Skeletal muscle satellite cell (primary cell): ENCODE data around the gene COP1.

ENCODE experiments used
- H3K27me3 ChIP-seq: 2 replicates; pipeline ENCODE4 v1.7.0; 2013; ENCODE audit warnings: low read length; ENCODE audit not compliant: control insufficient read depth, insufficient read depth
- H3K36me3 ChIP-seq: 2 replicates; pipeline ENCODE4 v1.7.0; 2013; ENCODE audit warnings: mild to moderate bottlenecking, control low read depth, low read length; ENCODE audit not compliant: insufficient read depth
- H3K4me1 ChIP-seq: 2 replicates; pipeline ENCODE4 v1.7.0; 2013; ENCODE audit warnings: low read length; ENCODE audit not compliant: control insufficient read depth, insufficient read depth
- H3K4me2 ChIP-seq: 2 replicates; pipeline ENCODE4 v1.7.0; 2013; ENCODE audit warnings: mild to moderate bottlenecking, low read length
- H3K4me3 ChIP-seq: 2 replicates; pipeline ENCODE4 v1.7.0; 2013; ENCODE audit warnings: low read length
- H3K9ac ChIP-seq: 2 replicates; pipeline ENCODE4 v1.7.0; 2013; ENCODE audit warnings: mild to moderate bottlenecking, low read depth, low read length, moderate library complexity
- H3K9me3 ChIP-seq: replicated peaks from 2 replicates; pipeline ENCODE4 v1.7.0; 2013; ENCODE audit warnings: mild to moderate bottlenecking, control low read depth, low read length

COP1 gene

DNA sequence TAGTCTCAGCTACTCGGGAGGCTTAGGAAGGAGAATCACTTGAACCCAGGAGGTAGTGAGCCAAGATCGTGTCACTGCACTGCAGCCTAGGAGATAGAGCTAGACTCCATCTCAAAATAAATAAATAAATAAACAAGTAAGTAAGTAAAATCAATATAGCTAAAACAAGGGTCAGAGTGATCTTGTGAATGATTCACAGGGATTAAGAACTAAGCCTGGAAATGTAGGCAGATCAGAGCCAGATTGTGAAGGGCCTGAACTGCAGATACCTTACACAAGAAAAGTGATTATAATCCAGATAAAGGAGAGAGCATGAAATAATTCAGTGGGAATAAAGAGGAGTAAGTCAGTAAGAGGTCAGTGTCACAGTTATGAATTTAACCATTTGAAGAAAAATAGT lies 41.5 kb downstream of the COP1 start:
- H3K4me2 ChIP-seq, result no peak overlapping the region
- no peak overlapping the region for H3K4me3 ChIP-seq
- no peaks in the 10 kb centered on the region for H3K9me3 ChIP-seq
- no peaks in the 10 kb centered on the region for H3K4me1 ChIP-seq
- H3K27me3 ChIP-seq, result no peaks in the 10 kb centered on the region
- peaks cover 23% of the 10 kb centered on the region for H3K36me3 ChIP-seq
- no peak overlapping the region for H3K9ac ChIP-seq

DNA sequence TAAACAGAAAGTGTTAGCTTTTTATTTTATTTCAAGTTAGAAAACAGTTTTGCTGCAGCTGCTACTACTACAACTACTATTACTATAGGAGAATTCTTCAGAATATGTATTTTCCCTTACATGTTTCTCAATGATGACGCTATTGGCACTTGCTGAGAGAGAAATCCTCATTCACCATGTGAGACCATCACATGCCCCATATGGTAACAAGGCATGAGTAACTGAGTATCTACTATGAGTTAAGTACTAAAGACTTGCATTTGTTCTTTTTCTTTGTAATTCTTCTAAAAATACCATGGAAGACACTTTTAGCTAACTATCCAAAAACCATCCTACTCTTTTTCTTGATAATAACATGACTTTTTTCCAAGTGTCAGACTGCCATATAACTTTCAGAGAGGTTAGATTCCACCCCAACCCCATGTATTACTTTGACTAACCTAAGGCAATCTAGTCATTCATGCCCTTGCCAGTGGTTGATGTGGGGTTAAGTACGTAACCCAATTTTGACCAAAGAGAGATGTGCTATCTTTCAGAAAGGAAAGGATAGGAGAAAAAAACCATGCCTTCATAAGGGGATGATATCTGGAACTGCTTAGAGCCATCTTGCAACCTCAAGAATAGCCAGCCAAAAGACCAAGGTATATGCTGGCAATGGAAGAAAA lies 42.9 kb downstream of the COP1 start:
- H3K4me2 ChIP-seq, result no peak overlapping the region
- H3K36me3 ChIP-seq, result peaks cover 18% of the 10 kb centered on the region

DNA sequence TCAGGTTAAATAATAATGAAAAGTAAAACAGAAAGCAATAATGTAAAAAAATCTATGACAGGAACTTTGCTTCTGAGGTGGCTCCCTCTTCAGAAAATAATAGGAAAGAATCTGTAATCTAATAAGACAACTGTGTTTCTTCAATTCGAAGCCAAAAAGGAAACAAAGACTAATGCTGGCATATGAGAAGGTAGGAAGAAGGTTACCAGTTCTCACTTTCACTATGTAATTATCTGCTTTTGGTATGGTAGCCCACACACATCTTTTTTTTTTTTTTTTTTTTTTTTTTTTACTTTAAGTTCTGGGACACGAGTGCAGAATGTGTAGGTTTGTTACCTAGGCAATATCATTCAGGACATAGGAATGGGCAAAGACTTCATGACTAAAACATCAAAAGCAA lies 47.1 kb downstream of the COP1 start:
- H3K9ac ChIP-seq, result no peak overlapping the region
- H3K36me3 ChIP-seq, result peaks cover 15% of the 10 kb centered on the region
- no peaks in the 10 kb centered on the region for H3K27me3 ChIP-seq
- no peaks in the 10 kb centered on the region for H3K4me1 ChIP-seq
- no peak overlapping the region for H3K4me3 ChIP-seq
- no peaks in the 10 kb centered on the region for H3K9me3 ChIP-seq
- H3K4me2 ChIP-seq, result no peak overlapping the region

More for the DNA sequence above, 42.9 kb downstream of the COP1 start:
- H3K4me1 ChIP-seq, result no peaks in the 10 kb centered on the region
- H3K9me3 ChIP-seq, result no peaks in the 10 kb centered on the region
- no peak overlapping the region for H3K9ac ChIP-seq
- no peaks in the 10 kb centered on the region for H3K27me3 ChIP-seq
- H3K4me3 ChIP-seq, result no peak overlapping the region

DNA sequence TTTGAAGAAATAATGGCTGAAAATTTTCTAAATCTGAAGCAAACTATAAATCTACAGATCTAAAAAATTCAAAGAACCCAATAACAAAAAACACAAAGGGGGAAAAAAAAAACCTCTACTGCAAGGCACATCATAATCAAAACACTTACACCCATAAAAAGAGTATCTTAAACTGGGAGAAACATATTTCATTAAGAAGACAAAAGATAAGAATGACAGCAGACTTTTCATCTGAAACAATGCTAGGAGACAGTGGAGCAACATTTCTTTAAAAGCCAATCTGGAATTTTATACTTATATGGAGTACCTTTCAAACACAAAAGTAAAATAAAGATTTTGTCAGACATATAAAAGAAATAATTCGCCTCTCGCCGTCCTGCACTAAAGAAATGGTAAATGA lies 49.1 kb downstream of the COP1 start:
- H3K4me1 ChIP-seq, result no peaks in the 10 kb centered on the region
- peaks cover 15% of the 10 kb centered on the region for H3K36me3 ChIP-seq
- H3K4me3 ChIP-seq, result no peak overlapping the region
- H3K9ac ChIP-seq, result no peak overlapping the region
- H3K4me2 ChIP-seq, result no peak overlapping the region
- H3K9me3 ChIP-seq, result no peaks in the 10 kb centered on the region
- H3K27me3 ChIP-seq, result no peaks in the 10 kb centered on the region

DNA sequence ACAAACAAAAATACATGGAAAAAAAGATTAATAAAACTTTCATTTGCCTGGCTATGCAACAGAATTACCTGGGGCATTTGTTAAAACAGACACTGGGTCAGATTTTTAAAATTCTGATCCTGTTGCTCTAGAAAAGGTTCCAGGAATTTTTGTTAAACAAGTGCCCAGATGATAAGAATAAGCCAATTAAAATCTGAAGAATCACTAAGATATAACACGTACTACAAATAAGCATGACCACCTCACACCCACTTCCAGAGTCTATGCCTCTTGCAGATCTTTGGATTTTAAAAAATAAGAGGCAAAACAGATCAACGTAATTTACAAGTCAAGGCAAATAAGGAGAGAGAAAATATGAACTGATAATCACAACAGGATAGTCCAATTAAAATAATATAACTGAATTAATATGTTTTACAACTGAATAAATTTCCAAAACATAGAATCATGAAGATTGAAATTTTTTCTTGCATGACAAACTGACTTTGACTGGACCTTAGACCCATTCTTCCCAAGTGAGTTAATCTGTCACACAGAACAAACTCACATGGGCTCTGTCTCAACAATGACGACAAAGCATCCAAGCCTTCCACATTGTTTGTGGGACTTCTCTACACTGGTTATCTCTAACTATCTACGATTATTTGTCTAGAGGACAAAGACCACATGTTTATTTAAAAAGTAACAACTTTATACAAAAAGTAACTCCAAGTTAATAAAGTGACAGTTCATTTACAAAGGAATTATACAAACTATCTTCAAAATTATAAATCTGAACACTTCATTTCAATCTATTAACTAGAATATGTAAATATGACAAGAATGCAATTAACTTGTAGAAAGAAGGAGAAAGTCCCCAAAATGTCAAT lies 56.9 kb downstream of the COP1 start:
- Histone ChIP-seq H3K4me3 (no peak overlapping the region), H3K4me1 (no peaks in the 10 kb centered on the region), H3K36me3 (peaks cover 6% of the 10 kb centered on the region), H3K27me3 (no peaks in the 10 kb centered on the region), H3K4me2 (no peak overlapping the region), H3K9me3 (no peaks in the 10 kb centered on the region), H3K9ac (no peak overlapping the region)

DNA sequence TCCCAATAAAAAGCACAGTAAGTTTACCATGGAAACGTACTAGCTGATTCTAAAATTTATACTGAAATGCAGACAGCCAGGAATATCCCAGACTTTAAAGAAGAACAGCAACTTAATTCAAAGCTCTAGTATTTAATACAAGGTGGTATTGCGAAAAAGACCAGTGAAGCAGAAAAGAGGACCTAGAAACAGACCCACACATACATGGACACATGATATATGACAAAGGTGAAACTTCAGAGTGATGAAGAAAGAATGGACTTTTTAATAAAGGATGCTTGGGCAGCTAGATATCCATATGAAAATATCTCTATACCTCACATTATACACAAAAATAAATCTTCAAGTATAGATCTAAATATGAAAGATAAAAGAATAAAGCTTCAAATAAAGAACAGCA lies 62.6 kb downstream of the COP1 start:
- H3K9me3 ChIP-seq, result no peaks in the 10 kb centered on the region

DNA sequence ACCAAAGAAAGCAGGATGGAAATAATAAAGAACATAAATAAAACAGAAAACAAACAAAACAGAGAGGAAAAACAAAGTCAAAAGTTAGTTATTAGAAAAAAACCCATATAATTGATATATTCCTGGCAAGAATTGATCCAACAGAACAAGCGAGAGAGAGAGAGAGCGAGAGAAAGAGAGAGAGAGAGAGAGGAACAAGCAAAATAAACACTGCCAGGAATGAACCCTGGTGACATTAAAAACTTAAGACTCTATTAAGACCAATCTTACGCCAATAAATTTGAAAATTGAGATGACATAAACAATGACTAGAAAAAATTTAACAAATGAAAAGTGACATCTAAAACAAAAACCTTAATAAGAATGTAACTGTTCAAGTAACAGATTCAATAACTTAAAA lies 64.1 kb downstream of the COP1 start:
- Histone ChIP-seq H3K4me3 (no peak overlapping the region), H3K9me3 (no peaks in the 10 kb centered on the region), H3K27me3 (no peaks in the 10 kb centered on the region)

More for the DNA sequence above, 62.6 kb downstream of the COP1 start:
- H3K4me1 ChIP-seq, result no peaks in the 10 kb centered on the region
- H3K4me3 ChIP-seq, result no peak overlapping the region
- no peak overlapping the region for H3K4me2 ChIP-seq
- no peaks in the 10 kb centered on the region for H3K27me3 ChIP-seq
- H3K9ac ChIP-seq, result no peak overlapping the region
- peaks cover 6% of the 10 kb centered on the region for H3K36me3 ChIP-seq

DNA sequence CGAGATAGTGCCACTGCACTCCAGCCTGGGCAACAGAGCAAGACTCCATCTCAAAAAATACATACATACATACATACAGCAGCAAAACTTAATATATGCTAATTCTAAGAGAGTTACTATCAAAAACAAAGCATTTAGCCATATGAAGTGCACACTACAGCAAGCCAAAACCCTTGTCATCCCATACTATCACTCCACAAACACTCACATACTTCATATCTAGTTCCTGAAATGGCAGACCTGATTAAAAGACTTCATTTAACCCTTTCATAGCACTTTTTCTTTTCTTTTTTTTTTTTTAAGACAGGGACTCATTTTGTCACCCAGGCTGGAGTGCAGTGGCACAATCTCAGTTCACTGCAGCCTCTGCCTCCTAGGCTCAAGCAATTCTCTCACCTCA lies 65.6 kb downstream of the COP1 start:
- Histone ChIP-seq H3K4me3 (no peak overlapping the region), H3K9ac (no peak overlapping the region), H3K4me1 (no peaks in the 10 kb centered on the region), H3K9me3 (no peaks in the 10 kb centered on the region), H3K27me3 (no peaks in the 10 kb centered on the region), H3K36me3 (peaks cover 4% of the 10 kb centered on the region), H3K4me2 (no peak overlapping the region)

More for the DNA sequence above, 64.1 kb downstream of the COP1 start:
- Histone ChIP-seq H3K9ac (no peak overlapping the region), H3K36me3 (peaks cover 6% of the 10 kb centered on the region), H3K4me2 (no peak overlapping the region), H3K4me1 (no peaks in the 10 kb centered on the region)

DNA sequence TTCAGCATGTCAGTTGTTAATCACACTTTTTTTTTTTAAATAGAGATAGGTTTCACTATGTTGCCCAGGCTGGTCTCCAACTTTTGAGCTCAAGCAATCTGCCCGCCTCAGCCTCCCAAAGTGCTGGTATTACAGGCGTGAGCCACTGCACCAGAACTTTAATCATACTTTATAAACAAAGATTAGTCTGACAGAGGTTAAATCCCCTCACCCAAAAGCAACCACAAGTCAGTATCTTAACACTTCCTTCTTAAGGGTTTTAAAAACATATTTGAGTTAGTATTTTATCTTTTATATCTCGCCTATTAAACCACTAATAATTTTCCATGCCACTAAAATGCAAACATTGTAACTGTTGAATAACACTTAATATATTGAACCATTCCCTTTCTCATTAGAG lies 70.2 kb downstream of the COP1 start:
- Histone ChIP-seq H3K4me2 (no peak overlapping the region), H3K4me3 (no peak overlapping the region), H3K9me3 (no peaks in the 10 kb centered on the region), H3K4me1 (no peaks in the 10 kb centered on the region), H3K27me3 (no peaks in the 10 kb centered on the region), H3K9ac (no peak overlapping the region), H3K36me3 (no peaks in the 10 kb centered on the region)

DNA sequence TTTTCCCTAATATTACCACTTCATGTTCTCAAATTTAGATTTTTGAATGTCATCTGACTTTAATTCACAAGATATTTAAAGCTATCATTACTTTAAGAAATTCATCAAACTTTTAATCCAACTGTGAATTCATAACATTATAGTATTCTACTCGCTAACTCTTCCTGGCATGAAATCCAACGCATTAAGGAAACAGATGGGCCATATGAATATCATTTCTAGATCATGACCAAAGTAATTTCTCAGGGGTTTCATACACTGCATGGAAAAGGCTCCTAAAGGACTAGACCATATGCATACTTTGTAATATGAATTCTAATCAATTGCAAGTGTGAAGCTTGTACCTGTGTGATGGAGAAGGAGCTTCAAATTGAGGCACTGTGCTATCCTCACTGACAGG lies 72.4 kb downstream of the COP1 start:
- Histone ChIP-seq H3K36me3 (peaks cover under 1% of the 10 kb centered on the region), H3K27me3 (no peaks in the 10 kb centered on the region), H3K4me2 (no peak overlapping the region), H3K4me1 (no peaks in the 10 kb centered on the region), H3K9ac (no peak overlapping the region), H3K9me3 (no peaks in the 10 kb centered on the region), H3K4me3 (no peak overlapping the region)

DNA sequence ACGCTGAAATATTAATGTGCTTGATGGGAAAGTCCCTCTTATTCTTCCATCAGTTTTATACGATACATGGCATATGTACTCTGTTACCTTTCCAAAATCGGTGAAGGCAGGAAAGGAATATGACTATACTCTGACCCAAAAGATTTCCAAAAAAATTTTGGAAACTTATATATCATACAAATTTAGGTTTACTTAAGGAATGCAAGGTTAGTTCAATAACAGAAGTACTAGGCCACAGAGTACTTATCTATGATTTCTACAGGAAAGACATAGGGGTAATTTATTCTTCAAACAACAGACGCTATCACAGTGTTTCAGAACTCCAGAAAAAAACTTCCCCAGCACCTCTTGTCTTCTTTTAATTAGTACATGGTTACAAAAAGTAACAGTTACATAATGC lies 84.8 kb downstream of the COP1 start:
- Histone ChIP-seq H3K36me3 (peaks cover 9% of the 10 kb centered on the region), H3K27me3 (no peaks in the 10 kb centered on the region), H3K4me1 (no peaks in the 10 kb centered on the region), H3K4me3 (no peak overlapping the region), H3K9me3 (no peaks in the 10 kb centered on the region), H3K4me2 (no peak overlapping the region), H3K9ac (no peak overlapping the region)

DNA sequence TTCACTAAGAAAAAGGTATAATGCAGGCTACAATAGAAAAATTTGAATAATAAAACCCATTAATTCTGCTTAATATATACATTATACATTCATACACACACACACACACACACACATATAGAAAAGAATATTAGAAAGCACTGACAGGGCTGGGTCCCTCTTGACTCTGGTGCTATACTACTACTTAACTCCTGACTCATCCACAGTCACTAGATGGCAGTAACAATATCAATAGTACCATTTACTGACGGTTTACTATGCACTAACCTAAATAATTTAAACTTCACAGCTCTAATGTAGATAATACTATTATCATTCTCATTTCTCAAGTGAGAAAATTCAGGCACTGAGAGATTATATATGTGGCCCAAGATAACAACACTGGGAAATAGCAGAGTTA lies 87.5 kb downstream of the COP1 start:
- Histone ChIP-seq H3K4me2 (no peak overlapping the region), H3K9me3 (no peaks in the 10 kb centered on the region), H3K27me3 (no peaks in the 10 kb centered on the region), H3K4me3 (no peak overlapping the region), H3K36me3 (peaks cover 9% of the 10 kb centered on the region), H3K4me1 (no peaks in the 10 kb centered on the region), H3K9ac (no peak overlapping the region)
